ENCODE results near the gene GPAT2.
"Not testable (repeated sequence)": the region's sequence is repeated elsewhere in the genome, so short reads cannot be mapped to it uniquely, and the experiment has no call there.

GRCh38 chr2:96023701-96024100 is 11.0 kb downstream of the GPAT2 start:
- TF ChIP-seq CTCF (conservative IDR thresholded peaks at IDR 0.05); EZH2 (IDR thresholded peaks at IDR 0.05; ENCODE audit: low read depth): not testable (repeated sequence)
